Cortex of kidney (tissue), 1 donor: ENCODE data around the gene TLR1.
"Not testable (repeated sequence)": the region's sequence is repeated elsewhere in the genome, so short reads cannot be mapped to it uniquely, and the experiment has no call there.

ENCODE experiments used
- DNase-seq: peaks from one replicate; lab custom pipeline; 2025; lab: John Stamatoyannopoulos, UW

TLR1 gene

GRCh38 chr4:38804654-38805295 lies at the start of gene TLR1:
Gene TLR1 (minus strand): TSS chr4:38804791. CDS start chr4:38798831, 5,960 bp downstream.
- no peak for DNase-seq

- DNase-seq: no peak
Observed at GRCh38 chr4:38846015-38846414, 41.4 kb upstream of the TLR1 start.

- DNase-seq: no peak
Observed at GRCh38 chr4:38842994-38843393, 38.4 kb upstream of the TLR1 start.

GRCh38 chr4:38837849-38838248 lies 33.3 kb upstream of the TLR1 start:
- no peak for DNase-seq

GRCh38 chr4:38837334-38837733 lies 32.7 kb upstream of the TLR1 start:
- DNase-seq: no peak

GRCh38 chr4:38834570-38834969 lies 30.0 kb upstream of the TLR1 start:
- DNase-seq: no peak

GRCh38 chr4:38832624-38833528 lies 28.3 kb upstream of the TLR1 start:
- DNase-seq: no peak

GRCh38 chr4:38832206-38832605 lies 27.6 kb upstream of the TLR1 start:
- no peak for DNase-seq

GRCh38 chr4:38831653-38832052 lies 27.1 kb upstream of the TLR1 start:
- no peak for DNase-seq

- DNase-seq: no peak
Observed at GRCh38 chr4:38829237-38829636, 24.6 kb upstream of the TLR1 start.

GRCh38 chr4:38823766-38824165 lies 19.2 kb upstream of the TLR1 start:
- no peak for DNase-seq

- no peak for DNase-seq
Observed at GRCh38 chr4:38822748-38823303, 18.2 kb upstream of the TLR1 start.

- DNase-seq: no peak
Observed at GRCh38 chr4:38821739-38822138, 17.1 kb upstream of the TLR1 start.

GRCh38 chr4:38820329-38821061 lies 15.9 kb upstream of the TLR1 start:
- DNase-seq: no peak

GRCh38 chr4:38819569-38819968 lies 15.0 kb upstream of the TLR1 start:
- DNase-seq: no peak

- DNase-seq: no peak
Observed at GRCh38 chr4:38818441-38818976, 13.9 kb upstream of the TLR1 start.

GRCh38 chr4:38815885-38816782 lies 11.5 kb upstream of the TLR1 start:
- DNase-seq: no peak

GRCh38 chr4:38814386-38814785 lies 9.8 kb upstream of the TLR1 start:
- DNase-seq: no peak

- DNase-seq: no peak
Observed at GRCh38 chr4:38811297-38811696, 6.7 kb upstream of the TLR1 start.

GRCh38 chr4:38807462-38807861 lies 2.9 kb upstream of the TLR1 start:
- DNase-seq: not testable (repeated sequence)

- DNase-seq: not testable (repeated sequence)
Observed at GRCh38 chr4:38806251-38806650, 1.7 kb upstream of the TLR1 start.
